BLaER1 treated with 17β-estradiol and CSF1 and Interleukin-3, amounts not matched to agents 10 nM and 100 nM (cell line): ENCODE measurements around the gene PRKCH.

Experiments
- H3K27ac ChIP-seq, 11 experiments: shearing (Covaris generic); formaldehyde crosslinking; 2 replicates each; pipeline ENCODE4 v1.8.1; 2022
- H3K27me3 ChIP-seq, 11 experiments: shearing (Covaris generic); formaldehyde crosslinking; 2 replicates each; pipeline ENCODE4 v1.8.1; 2022
- H3K36me3 ChIP-seq, 11 experiments: shearing (Covaris generic); formaldehyde crosslinking; 2 replicates each; pipeline ENCODE4 v1.8.1; 2022
- H3K4me1 ChIP-seq, 10 experiments: shearing (Covaris generic); formaldehyde crosslinking; 2 replicates each; pipeline ENCODE4 v1.8.1; 2022
- H3K4me2 ChIP-seq, 11 experiments: shearing (Covaris generic); formaldehyde crosslinking; 2 replicates each; pipeline ENCODE4 v1.8.1; 2022
- H3K4me3 ChIP-seq, 10 experiments: shearing (Covaris generic); formaldehyde crosslinking; 2 replicates each; pipeline ENCODE4 v1.8.1; 2022
- H3K9ac ChIP-seq, 11 experiments: shearing (Covaris generic); formaldehyde crosslinking; 2 replicates each; pipeline ENCODE4 v1.8.1; 2022
- H3K9me3 ChIP-seq, 11 experiments: shearing (Covaris generic); formaldehyde crosslinking; replicated peaks in 1 of 11; 2 replicates each; pipeline ENCODE4 v1.8.1; 2022
- H4K20me1 ChIP-seq, 11 experiments: shearing (Covaris generic); formaldehyde crosslinking; 2 replicates each; pipeline ENCODE4 v1.8.1; 2022
- Cebpa-rat ChIP-seq, 11 experiments: shearing (Covaris generic); IDR thresholded peaks; 2 replicates each; pipeline ENCODE4 v1.8.1; 2022

Gene PRKCH

GRCh38 chr14:61479746-61480502 is 158.5 kb downstream of the PRKCH start:
- H3K9me3 ChIP-seq: no peaks in the 10 kb centered on the region
- H4K20me1 ChIP-seq: no peaks in the 10 kb centered on the region
- peak in 3 of 11 experiments; percentile 23 to 48 (median 46); a peak in 2 of 22 replicates for TF ChIP-seq Cebpa-rat (IDR thresholded peaks at IDR 0.05)
- peak overlapping the region; percentile 76 to 94 (median 87) for H3K4me2 ChIP-seq
- H3K4me3 ChIP-seq: 0 out of 20 replicates have a peak overlapping the region, but pooled peaks of 1 of the 10 experiments have one; percentile 2
- peaks cover 0 to 39% (median 0%) of the 10 kb centered on the region in 11 experiments; a peak in 7 of 22 replicates for H3K36me3 ChIP-seq
- H3K4me1 ChIP-seq: peaks cover 58 to 92% (median 66%) of the 10 kb centered on the region in 10 experiments
- no peaks in the 10 kb centered on the region for H3K27me3 ChIP-seq
- H3K9ac ChIP-seq: peak overlapping the region; percentile 86 to 94 (median 91); a peak in 21 of 22 replicates
- peak overlapping the region; percentile 97 to 100 (median 100) for H3K27ac ChIP-seq

GRCh38 chr14:61480704-61481285 is 159.4 kb downstream of the PRKCH start:
- Histone ChIP-seq H3K4me3 (no peak overlapping the region), H3K9ac (peak overlapping the region in 10 of 11 experiments; percentile 8 to 93 (median 62); a peak in 11 of 22 replicates), H3K4me2 (peak overlapping the region; percentile 76 to 94 (median 87)), H3K36me3 (peaks cover 0 to 48% (median 8%) of the 10 kb centered on the region in 11 experiments; a peak in 13 of 22 replicates), H3K27me3 (no peaks in the 10 kb centered on the region), H3K4me1 (peaks cover 50 to 89% (median 58%) of the 10 kb centered on the region in 10 experiments), H3K9me3 (no peaks in the 10 kb centered on the region), H3K27ac (peak overlapping the region; percentile 34 to 100 (median 100); a peak in 21 of 22 replicates), H4K20me1 (no peaks in the 10 kb centered on the region)
- no peak for TF ChIP-seq Cebpa-rat (IDR thresholded peaks at IDR 0.05)

GRCh38 chr14:61481701-61482100 is 160.3 kb downstream of the PRKCH start:
- H3K9me3 ChIP-seq: no peaks in the 10 kb centered on the region
- no peak for TF ChIP-seq Cebpa-rat (IDR thresholded peaks at IDR 0.05)
- H3K36me3 ChIP-seq: peaks cover 0 to 57% (median 13%) of the 10 kb centered on the region in 11 experiments; a peak in 13 of 22 replicates
- no peak overlapping the region for H3K9ac ChIP-seq
- H3K27me3 ChIP-seq: no peaks in the 10 kb centered on the region
- H4K20me1 ChIP-seq: no peaks in the 10 kb centered on the region
- H3K4me3 ChIP-seq: no peak overlapping the region
- peaks cover 41 to 80% (median 49%) of the 10 kb centered on the region in 10 experiments for H3K4me1 ChIP-seq
- peak overlapping the region in 6 of 11 experiments; percentile 97 to 100 (median 100); a peak in 8 of 22 replicates for H3K27ac ChIP-seq
- H3K4me2 ChIP-seq: peak overlapping the region in 5 of 11 experiments; percentile 86 to 94 (median 91); a peak in 6 of 22 replicates

- Histone ChIP-seq H3K9ac (no peak overlapping the region), H3K4me1 (peaks cover 35 to 81% (median 44%) of the 10 kb centered on the region in 10 experiments), H3K27me3 (no peaks in the 10 kb centered on the region), H3K4me3 (no peak overlapping the region), H3K4me2 (peak overlapping the region in 5 of 11 experiments; percentile 0 to 94 (median 16); a peak in 8 of 22 replicates), H3K9me3 (no peaks in the 10 kb centered on the region), H3K27ac (peak overlapping the region in 8 of 11 experiments; percentile 3 to 52 (median 24); a peak in 9 of 22 replicates), H3K36me3 (peaks cover 0 to 66% (median 17%) of the 10 kb centered on the region in 11 experiments; a peak in 14 of 22 replicates), H4K20me1 (no peaks in the 10 kb centered on the region)
- TF ChIP-seq Cebpa-rat (IDR thresholded peaks at IDR 0.05): no peak
Measured at GRCh38 chr14:61482348-61483206, 161.2 kb downstream of the PRKCH start.

GRCh38 chr14:61483476-61483875 is 162.1 kb downstream of the PRKCH start:
- Histone ChIP-seq H3K36me3 (peaks cover 0 to 74% (median 17%) of the 10 kb centered on the region in 11 experiments; a peak in 14 of 22 replicates), H3K9me3 (no peaks in the 10 kb centered on the region)

GRCh38 chr14:61484031-61484430 is 162.7 kb downstream of the PRKCH start:
- H3K4me1 ChIP-seq: peaks cover 21 to 77% (median 34%) of the 10 kb centered on the region in 10 experiments

More at GRCh38 chr14:61483476-61483875, 162.1 kb downstream of the PRKCH start:
- H3K9ac ChIP-seq: no peak overlapping the region
- H3K4me2 ChIP-seq: peak overlapping the region in 2 of 11 experiments; percentile 6 to 12; a peak in 3 of 22 replicates
- H3K27ac ChIP-seq: peak overlapping the region in 5 of 11 experiments; percentile 2 to 52 (median 30); a peak in 2 of 22 replicates
- no peak overlapping the region for H3K4me3 ChIP-seq
- TF ChIP-seq Cebpa-rat (IDR thresholded peaks at IDR 0.05): no peak
- no peaks in the 10 kb centered on the region for H4K20me1 ChIP-seq
- H3K4me1 ChIP-seq: peaks cover 26 to 77% (median 37%) of the 10 kb centered on the region in 10 experiments
- H3K27me3 ChIP-seq: no peaks in the 10 kb centered on the region

GRCh38 chr14:61484826-61485584 is 163.6 kb downstream of the PRKCH start:
- peaks cover 0 to 86% (median 17%) of the 10 kb centered on the region in 11 experiments; a peak in 14 of 22 replicates for H3K36me3 ChIP-seq
- H3K27me3 ChIP-seq: no peaks in the 10 kb centered on the region
- peak overlapping the region in 2 of 11 experiments; percentile 5 to 16; a peak in 1 of 22 replicates for H3K27ac ChIP-seq
- no peak overlapping the region for H3K9ac ChIP-seq
- H3K4me1 ChIP-seq: peaks cover 12 to 77% (median 34%) of the 10 kb centered on the region in 10 experiments
- TF ChIP-seq Cebpa-rat (IDR thresholded peaks at IDR 0.05): no peak
- H3K9me3 ChIP-seq: no peaks in the 10 kb centered on the region
- no peaks in the 10 kb centered on the region for H4K20me1 ChIP-seq
- H3K4me2 ChIP-seq: no peak overlapping the region
- no peak overlapping the region for H3K4me3 ChIP-seq

More at GRCh38 chr14:61484031-61484430, 162.7 kb downstream of the PRKCH start:
- Histone ChIP-seq H3K27ac (peak overlapping the region in 3 of 11 experiments; percentile 5 to 30 (median 25); a peak in 1 of 22 replicates), H3K4me2 (peak overlapping the region in 2 of 11 experiments; percentile 6 to 12; a peak in 2 of 22 replicates), H4K20me1 (no peaks in the 10 kb centered on the region), H3K4me3 (no peak overlapping the region), H3K36me3 (peaks cover 0 to 78% (median 17%) of the 10 kb centered on the region in 11 experiments; a peak in 14 of 22 replicates), H3K9ac (no peak overlapping the region), H3K27me3 (no peaks in the 10 kb centered on the region), H3K9me3 (no peaks in the 10 kb centered on the region)
- TF ChIP-seq Cebpa-rat (IDR thresholded peaks at IDR 0.05): no peak
